GM12801 (cell line): Measurements from ENCODE around the gene HAUS6.

Experiments
- CTCF ChIP-seq: IDR thresholded peaks from one replicate; pipeline ENCODE4 v1.5.1; 2011; ENCODE audit warnings: control low read depth; ENCODE audit not compliant: insufficient read length; ENCODE audit errors: extremely low read depth

HAUS6 gene

GRCh38 chr9:19087106-19088000, 15.4 kb downstream of the HAUS6 start:
- no peak for TF ChIP-seq CTCF

GRCh38 chr9:19085295-19085694, 17.4 kb downstream of the HAUS6 start:
- no peak for TF ChIP-seq CTCF

- TF ChIP-seq CTCF: no peak
Measured at GRCh38 chr9:19074836-19075235, 27.9 kb downstream of the HAUS6 start.

- TF ChIP-seq CTCF: no peak
Measured at GRCh38 chr9:19074229-19074628, 28.5 kb downstream of the HAUS6 start.

GRCh38 chr9:19057033-19057432, 45.7 kb downstream of the HAUS6 start:
- TF ChIP-seq CTCF: no peak

- no peak for TF ChIP-seq CTCF
Measured at GRCh38 chr9:19050637-19051591, 51.8 kb downstream of the HAUS6 start.
